ENCODE results near the gene INPP5B. TPM values are rescaled to one million over a fixed set of nuclear protein-coding genes. Genes with fewer than 3 reads are reported as not detected.
A peak's percentile ranks its signal among the peaks of the same experiment; 100 is the strongest.
"Not testable (repeated sequence)": the region's sequence is repeated elsewhere in the genome, so short reads cannot be mapped to it uniquely, and the experiment has no call there.

Gene INPP5B
- 10 to 100 TPM; 13.4 to 19.7 TPM for total RNA-seq
- long read RNA-seq, partial matches to known transcripts, result 0 of 3 reads
- long read RNA-seq, other reads (novel, unspliced or antisense), result 1 of 3 reads

GRCh38 chr1:37946703-37947360 lies at the start of gene INPP5B:
INPP5B (minus strand) TSS chr1:37947053; CDS start chr1:37946308, 745 bp downstream.
- ATAC-seq, result peak; percentile 96 to 98
- peak; percentile 93 for DNase-seq
- intact Hi-C loops (cut with DNase I), result no loop called here

- peak; percentile 91 for DNase-seq
- peak; percentile 61 to 76 for ATAC-seq
- intact Hi-C loops (cut with DNase I), result loop anchor here in 1 of 2 donors (10.0 kb wide), 1 partner anchor 839 kb away; no protein-coding TSS in a partner anchor
Observed at GRCh38 chr1:37995751-37996345, 49.0 kb upstream of the INPP5B start.

GRCh38 chr1:37994886-37995566 lies 48.2 kb upstream of the INPP5B start:
- no peak for DNase-seq
- intact Hi-C loops (cut with DNase I), result loop anchor here in 1 of 2 donors (10.0 kb wide), 1 partner anchor 840 kb away; no protein-coding TSS in a partner anchor

GRCh38 chr1:37989361-37989930 lies 42.6 kb upstream of the INPP5B start:
- peak; percentile 47 for DNase-seq
- intact Hi-C loops (cut with DNase I), result no loop called here
- peak; percentile 34 to 41 for ATAC-seq

More at GRCh38 chr1:37994886-37995566, 48.2 kb upstream of the INPP5B start:
- no peak for ATAC-seq

- DNase-seq (no peak), ATAC-seq (no peak)
- intact Hi-C loops (cut with DNase I), result no loop called here
Observed at GRCh38 chr1:37987679-37988078, 40.8 kb upstream of the INPP5B start.

- DNase-seq (no peak), ATAC-seq (no peak)
- intact Hi-C loops (cut with DNase I), result no loop called here
Observed at GRCh38 chr1:37983546-37983945, 36.7 kb upstream of the INPP5B start.

- DNase-seq, result no peak
- no peak for ATAC-seq
- intact Hi-C loops (cut with DNase I), result loop anchor here (5.0 kb wide), 2 partner anchors 86 to 101 kb away; no protein-coding TSS in a partner anchor
Observed at GRCh38 chr1:37978541-37978940, 31.7 kb upstream of the INPP5B start.

GRCh38 chr1:37975083-37975482 lies 28.2 kb upstream of the INPP5B start:
- not testable (repeated sequence) for DNase-seq
- intact Hi-C loops (cut with DNase I), result loop anchor here (5.0 kb wide), 2 partner anchors 83 to 98 kb away; no protein-coding TSS in a partner anchor
- ATAC-seq, result peak; percentile 61

GRCh38 chr1:37974567-37974966 lies 27.7 kb upstream of the INPP5B start:
- ATAC-seq, result no peak
- intact Hi-C loops (cut with DNase I), result no loop called here

GRCh38 chr1:37973684-37974083 lies 26.8 kb upstream of the INPP5B start:
- DNase-seq; intact Hi-C loops (cut with DNase I); ATAC-seq: not testable (repeated sequence)

More at GRCh38 chr1:37974567-37974966, 27.7 kb upstream of the INPP5B start:
- DNase-seq, result no peak

- ATAC-seq (no peak), DNase-seq (no peak)
- intact Hi-C loops (cut with DNase I), result no loop called here
Observed at GRCh38 chr1:37965301-37965700, 18.4 kb upstream of the INPP5B start.

GRCh38 chr1:37964106-37964505 lies 17.3 kb upstream of the INPP5B start:
- intact Hi-C loops (cut with DNase I); DNase-seq; ATAC-seq: not testable (repeated sequence)

GRCh38 chr1:37958690-37959089 lies 11.8 kb upstream of the INPP5B start:
- ATAC-seq, result no peak
- no peak for DNase-seq
- intact Hi-C loops (cut with DNase I), result loop anchor here in 1 of 2 donors (10.0 kb wide), 1 partner anchor 64 kb away; no protein-coding TSS in a partner anchor

- ATAC-seq (no peak), DNase-seq (no peak)
- intact Hi-C loops (cut with DNase I), result loop anchor here in 1 of 2 donors (10.0 kb wide), 1 partner anchor 61 kb away; no protein-coding TSS in a partner anchor
Observed at GRCh38 chr1:37955685-37956084, 8.8 kb upstream of the INPP5B start.

GRCh38 chr1:37954316-37954971 lies 7.6 kb upstream of the INPP5B start:
- ATAC-seq, result no peak
- DNase-seq, result no peak
- intact Hi-C loops (cut with DNase I), result loop anchor here in 1 of 2 donors (10.0 kb wide), 1 partner anchor 60 kb away; no protein-coding TSS in a partner anchor

- DNase-seq (no peak), ATAC-seq (no peak)
- intact Hi-C loops (cut with DNase I), result loop anchor here in 1 of 2 donors (10.0 kb wide), 1 partner anchor 58 kb away; no protein-coding TSS in a partner anchor
Observed at GRCh38 chr1:37952738-37953137, 5.9 kb upstream of the INPP5B start.

- DNase-seq, result no peak
- no peak for ATAC-seq
- intact Hi-C loops (cut with DNase I), result loop anchor here in 1 of 2 donors (10.0 kb wide), 1 partner anchor 57 kb away; no protein-coding TSS in a partner anchor
Observed at GRCh38 chr1:37951783-37952624, 5.2 kb upstream of the INPP5B start.
